Glomerular endothelial cell (primary cell): Measurements from ENCODE around the gene EXOSC7. TPM values are rescaled to one million over a fixed set of nuclear protein-coding genes. Genes with fewer than 3 reads are reported as not detected.
"Not testable (repeated sequence)": the region's sequence is repeated elsewhere in the genome, so short reads cannot be mapped to it uniquely, and the experiment has no call there.

Experiments
- DNase-seq: peaks from one replicate; pipeline ENCODE4 v3.0.0-alpha.2; 2011; ENCODE audit warnings: low read depth, low spot score; ENCODE audit errors: extremely low read depth
- total RNA-seq: library from RNA; depleted of rRNA; stranded (reverse); fragments of >200 nt; gene quantifications from 2 replicates; pipeline ENCODE4 v1.2.3, GENCODE V29; 2015

The EXOSC7 gene
- total RNA-seq, 1 donor from 2014 or later: 43.0 TPM

DNA sequence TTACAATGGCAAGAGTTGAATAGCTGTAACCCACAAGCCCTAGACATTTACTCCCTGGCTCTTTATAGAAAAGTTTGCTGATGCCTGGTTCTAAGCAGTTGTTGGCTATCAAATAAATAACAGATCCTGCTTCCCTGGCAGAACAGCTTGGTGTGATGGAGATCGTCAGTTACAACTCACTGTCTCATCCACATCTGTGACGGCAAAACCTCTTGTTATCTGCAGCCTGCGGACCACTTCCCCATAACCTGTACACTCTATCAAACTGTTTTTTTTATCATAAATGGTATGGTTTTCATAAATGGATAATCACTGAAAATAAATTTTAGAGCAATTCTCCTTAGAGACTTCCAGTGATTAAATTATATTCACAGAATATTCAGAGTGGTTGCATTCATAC is 14.2 kb upstream of the EXOSC7 start:
- DNase-seq: no peak

DNA sequence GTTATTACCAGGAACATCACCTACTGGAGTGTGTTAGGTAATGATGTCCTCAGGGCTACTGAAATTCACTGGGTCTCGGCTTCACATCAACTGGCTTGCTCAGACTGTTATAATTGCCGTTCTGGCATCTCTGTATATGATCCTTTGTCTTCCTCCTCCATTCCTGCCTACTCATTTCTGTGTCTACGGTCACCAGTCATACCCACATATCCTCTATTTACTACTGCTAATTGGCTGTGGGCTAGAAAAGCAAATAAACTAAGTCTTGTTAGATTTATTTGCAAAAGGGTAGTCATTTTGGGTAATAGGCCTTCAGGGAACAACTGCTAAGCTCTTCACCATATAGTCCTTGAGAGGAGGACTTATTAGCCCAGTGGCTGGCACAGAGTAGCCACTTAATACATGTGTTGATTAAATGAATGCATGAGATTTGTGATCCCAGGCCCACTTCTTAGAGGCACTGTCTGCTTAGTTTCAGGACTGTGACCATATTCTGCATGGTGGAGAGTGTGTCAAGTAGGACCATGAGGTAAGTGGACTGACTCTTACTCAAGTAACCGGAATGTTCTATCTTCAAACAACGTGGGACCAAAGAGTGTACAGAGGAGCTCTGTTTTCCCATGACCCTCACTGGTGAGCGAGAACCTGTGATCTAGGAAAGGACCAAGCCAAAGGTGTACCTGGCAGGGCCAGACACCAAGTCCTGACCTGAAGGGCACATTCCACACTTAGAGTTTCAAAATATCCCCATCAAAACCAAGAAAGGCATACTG is 13.2 kb upstream of the EXOSC7 start:
- no peak for DNase-seq

- no peak for DNase-seq
Measured at GRCh38 chr3:44963571-44964325, 12.3 kb upstream of the EXOSC7 start.

DNA sequence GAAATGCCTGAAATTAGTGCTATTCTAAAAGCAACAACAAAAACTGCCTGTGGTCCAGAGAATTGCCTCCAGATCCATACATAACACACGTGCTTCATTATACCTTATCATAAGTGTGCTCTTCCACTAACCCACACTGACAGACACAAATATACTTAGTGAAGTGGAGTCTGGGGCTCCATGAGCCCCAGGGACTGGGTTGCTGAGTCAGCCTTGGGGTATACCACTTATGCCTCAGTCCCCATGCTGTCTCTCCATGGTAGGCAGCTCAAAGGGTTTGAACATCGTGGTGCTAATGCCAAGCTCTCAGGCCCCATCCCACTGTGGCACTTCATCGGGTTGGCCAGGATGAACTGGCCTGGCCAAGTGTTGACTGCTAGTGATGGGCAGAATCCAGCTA is 10.9 kb upstream of the EXOSC7 start:
- DNase-seq: no peak

DNA sequence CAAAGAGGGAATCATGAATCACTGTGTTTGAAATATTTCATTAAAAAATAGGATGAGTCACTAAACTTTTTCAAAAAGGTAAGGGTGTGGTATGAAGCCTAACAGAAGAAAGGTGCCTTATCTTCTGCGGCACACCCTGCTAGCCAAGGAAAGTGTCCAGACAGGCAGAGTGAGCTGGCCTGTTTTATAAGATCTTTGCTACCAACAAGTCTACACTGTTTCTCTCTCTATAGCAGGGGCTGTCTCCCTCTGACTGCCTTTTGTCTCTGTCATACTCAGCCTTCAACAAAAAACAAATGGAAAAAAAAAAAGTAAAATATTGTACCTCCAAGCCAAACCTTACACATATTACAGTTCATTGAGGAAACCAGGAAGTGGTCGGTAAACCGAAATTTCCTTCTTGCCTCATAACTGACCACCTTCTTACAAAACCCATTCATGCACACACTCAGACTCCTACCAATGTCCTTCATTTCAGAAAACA is 9.2 kb upstream of the EXOSC7 start:
- DNase-seq: no peak

DNA sequence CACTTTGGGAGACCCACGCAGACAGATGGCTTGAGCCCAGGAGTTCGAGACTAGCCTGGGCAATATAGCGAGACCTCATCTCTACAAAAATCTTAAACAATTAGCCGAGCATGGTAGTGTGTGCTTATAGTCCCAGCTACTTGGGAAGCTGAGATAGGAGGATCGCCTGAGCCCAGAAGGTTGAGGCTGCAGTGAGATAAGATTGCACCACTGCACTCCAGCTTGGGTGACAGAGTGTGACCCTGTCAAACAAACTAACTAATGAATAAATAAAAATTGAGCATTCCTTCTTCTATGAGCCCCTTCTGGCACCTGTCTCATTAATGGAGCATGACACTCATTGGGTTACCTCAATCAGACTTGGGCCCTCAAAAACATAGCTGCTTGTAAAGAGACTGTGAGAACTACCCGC is 7.6 kb upstream of the EXOSC7 start:
- DNase-seq: no peak

GRCh38 chr3:44969154-44969827 is 6.8 kb upstream of the EXOSC7 start:
- no peak for DNase-seq

GRCh38 chr3:44969828-44970179 is 6.2 kb upstream of the EXOSC7 start:
- no peak for DNase-seq

- DNase-seq: no peak
Measured at GRCh38 chr3:44970926-44971490, 5.0 kb upstream of the EXOSC7 start.

- DNase-seq: no peak
Measured at GRCh38 chr3:44974416-44974815, 1.6 kb upstream of the EXOSC7 start.

DNA sequence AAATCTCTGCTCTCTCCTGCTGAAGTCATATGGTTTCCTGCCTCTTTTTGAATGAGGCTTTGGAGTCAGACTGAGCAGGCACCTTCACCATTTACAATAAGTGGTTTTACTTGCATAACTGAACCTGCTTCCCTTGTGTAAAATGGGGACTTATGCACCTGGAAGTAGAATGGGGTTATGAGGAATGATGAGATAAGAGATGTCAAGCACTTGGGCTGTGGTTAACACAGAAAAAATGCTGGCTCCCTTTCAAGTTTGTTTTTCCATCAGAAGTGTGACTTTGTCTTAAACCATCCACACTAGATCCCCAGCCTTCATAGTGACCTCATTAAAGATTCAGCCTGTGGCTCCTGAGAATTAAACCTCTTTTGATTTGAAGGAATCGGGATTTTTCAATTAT is 5.2 kb downstream of the EXOSC7 start:
- no peak for DNase-seq

- DNase-seq: no peak
Measured at GRCh38 chr3:44981751-44982150, 5.7 kb downstream of the EXOSC7 start.

DNA sequence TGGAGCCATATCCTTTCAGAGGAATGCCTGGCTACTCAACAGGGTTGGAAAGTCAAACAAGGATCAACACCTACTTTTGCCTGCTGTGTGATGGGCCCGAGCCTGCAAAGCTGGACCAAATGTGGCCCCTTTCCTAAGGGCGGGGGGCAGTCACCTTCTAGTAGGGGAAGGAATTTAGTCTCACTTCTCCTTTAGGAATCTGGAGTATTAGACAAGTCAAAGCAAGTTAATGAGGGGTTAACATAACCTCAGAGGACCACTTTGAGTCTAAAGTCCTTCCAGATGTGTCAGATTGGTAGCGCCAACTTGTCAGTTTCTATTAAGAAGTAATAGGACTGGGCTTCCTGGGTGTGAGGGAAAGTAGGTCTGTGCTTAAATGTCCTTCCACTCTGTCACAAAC is 6.8 kb downstream of the EXOSC7 start:
- no peak for DNase-seq

DNA sequence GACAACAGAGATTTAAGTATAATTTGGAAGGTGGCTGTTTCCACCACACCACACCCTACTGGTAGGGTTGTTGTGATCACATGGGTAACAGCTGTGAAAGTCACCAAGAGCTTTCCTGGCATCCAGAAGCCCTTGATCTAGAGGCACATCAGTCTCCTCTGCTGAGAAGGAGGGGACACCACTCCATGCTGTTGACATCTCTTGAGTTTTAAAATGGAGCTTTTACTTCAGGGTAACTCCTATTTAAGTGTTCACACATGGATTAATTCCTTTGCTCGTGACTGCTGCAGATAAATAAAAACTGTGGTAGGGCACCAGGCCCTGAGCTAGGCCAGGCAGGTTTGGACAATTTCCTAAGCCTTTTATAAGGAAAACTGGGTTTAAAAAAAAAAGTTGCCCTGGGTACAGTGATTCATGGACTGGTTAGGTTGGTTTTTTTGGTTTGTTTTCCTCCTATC is 7.5 kb downstream of the EXOSC7 start:
- no peak for DNase-seq

DNA sequence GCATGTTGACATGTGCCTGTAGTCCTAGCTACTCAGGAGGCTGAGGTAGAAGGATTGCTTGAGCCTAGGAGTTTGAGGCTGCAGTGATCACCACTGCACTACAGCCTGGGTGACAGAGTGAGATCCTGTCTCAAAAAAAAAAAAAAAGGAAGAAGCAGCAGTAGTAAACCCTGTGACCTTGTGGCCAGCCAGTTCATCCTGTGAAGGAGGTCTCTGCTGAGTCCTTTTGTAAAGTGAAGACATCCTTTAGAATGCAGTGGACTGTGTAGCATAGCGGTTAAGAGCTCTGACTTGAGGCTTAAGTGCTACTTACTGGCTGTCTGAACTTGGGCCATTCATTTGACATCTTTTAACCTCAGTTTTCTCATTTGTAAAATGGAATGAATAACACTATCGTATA is 8.3 kb downstream of the EXOSC7 start:
- DNase-seq: no peak

- not testable (repeated sequence) for DNase-seq
Measured at GRCh38 chr3:44986330-44986729, 10.3 kb downstream of the EXOSC7 start.

GRCh38 chr3:44987332-44987731 is 11.3 kb downstream of the EXOSC7 start:
- DNase-seq: no peak

GRCh38 chr3:44988073-44988472 is 12.0 kb downstream of the EXOSC7 start:
- no peak for DNase-seq

- DNase-seq: no peak
Measured at GRCh38 chr3:44989141-44989540, 13.1 kb downstream of the EXOSC7 start.

- no peak for DNase-seq
Measured at GRCh38 chr3:44989636-44990373, 13.8 kb downstream of the EXOSC7 start.

- no peak for DNase-seq
Measured at GRCh38 chr3:44991326-44991725, 15.3 kb downstream of the EXOSC7 start.
